Nephron progenitor cell (in vitro differentiated cells): ENCODE results near the gene DYNC1I2.

Experiments
- DNase-seq: peaks from one replicate; pipeline ENCODE4 v3.0.0; 2021
- H3K27ac Mint-ChIP-seq: 2 replicates; pipeline ENCODE4 v1.8.0; 2021; ENCODE audit warnings: mild to moderate bottlenecking, moderate library complexity, mixed read lengths
- H3K27me3 Mint-ChIP-seq: 2 replicates; pipeline ENCODE4 v1.8.0; 2021; ENCODE audit warnings: mild to moderate bottlenecking, low read depth, mixed read lengths; ENCODE audit not compliant: poor library complexity
- H3K36me3 Mint-ChIP-seq: 2 replicates; pipeline ENCODE4 v1.8.0; 2021; ENCODE audit warnings: low read depth, mixed read lengths
- H3K4me1 Mint-ChIP-seq: 2 replicates; pipeline ENCODE4 v1.8.0; 2021; ENCODE audit warnings: mixed read lengths
- H3K4me3 Mint-ChIP-seq: 2 replicates; pipeline ENCODE4 v1.8.0; 2021; ENCODE audit warnings: mild to moderate bottlenecking, moderate library complexity, mixed read lengths
- H3K9me3 Mint-ChIP-seq: 2 replicates; pipeline ENCODE4 v1.8.0; 2021; ENCODE audit warnings: mild to moderate bottlenecking, moderate library complexity, mixed read lengths
- TF ChIP-seq, protein P1 (sequence below): fragments of 200-600 bp; sonication (generic); IDR thresholded peaks from 2 replicates; pipeline ENCODE4 v1.5.0; 2021; ENCODE audit warnings: antibody characterized with exemption

DYNC1I2 gene

DNA sequence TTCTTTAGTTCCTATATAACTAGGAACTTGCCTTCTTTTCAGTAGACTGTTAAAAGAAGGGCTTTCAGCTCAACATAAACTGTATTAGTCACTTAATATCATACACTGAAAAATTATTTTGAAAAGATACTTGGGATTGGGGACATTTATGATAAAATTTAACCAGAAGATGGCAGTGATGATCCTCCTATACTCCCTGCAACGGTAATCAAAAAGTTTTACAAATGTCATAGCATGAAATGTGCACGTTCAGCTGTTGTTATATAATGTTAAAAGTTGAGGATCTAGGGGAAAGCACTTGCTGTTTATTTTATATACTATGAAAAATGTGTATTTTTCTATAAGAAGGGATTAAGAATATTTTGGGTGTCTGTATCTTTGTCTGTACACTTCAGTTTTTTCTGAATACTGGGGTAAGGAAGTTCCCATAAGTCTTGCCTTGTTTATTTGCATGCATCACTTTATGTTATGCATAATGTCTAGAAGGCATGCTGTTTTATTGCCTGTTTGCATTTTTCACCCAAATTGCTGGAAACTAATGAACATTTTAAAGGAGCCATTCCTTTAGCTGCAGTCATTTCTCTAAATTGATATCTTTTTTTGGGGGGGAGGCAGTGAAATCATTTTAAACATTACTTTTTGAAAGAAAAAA, 19.0 kb downstream of the DYNC1I2 start:
- Mint-ChIP-seq H3K9me3 (no peaks in the 10 kb centered on the region), H3K27me3 (peaks cover 4% of the 10 kb centered on the region), H3K36me3 (peaks cover 6% of the 10 kb centered on the region), H3K4me3 (no peak overlapping the region), H3K4me1 (no peaks in the 10 kb centered on the region), H3K27ac (no peak overlapping the region)
- no peak for DNase-seq
- TF ChIP-seq, protein P1, sequence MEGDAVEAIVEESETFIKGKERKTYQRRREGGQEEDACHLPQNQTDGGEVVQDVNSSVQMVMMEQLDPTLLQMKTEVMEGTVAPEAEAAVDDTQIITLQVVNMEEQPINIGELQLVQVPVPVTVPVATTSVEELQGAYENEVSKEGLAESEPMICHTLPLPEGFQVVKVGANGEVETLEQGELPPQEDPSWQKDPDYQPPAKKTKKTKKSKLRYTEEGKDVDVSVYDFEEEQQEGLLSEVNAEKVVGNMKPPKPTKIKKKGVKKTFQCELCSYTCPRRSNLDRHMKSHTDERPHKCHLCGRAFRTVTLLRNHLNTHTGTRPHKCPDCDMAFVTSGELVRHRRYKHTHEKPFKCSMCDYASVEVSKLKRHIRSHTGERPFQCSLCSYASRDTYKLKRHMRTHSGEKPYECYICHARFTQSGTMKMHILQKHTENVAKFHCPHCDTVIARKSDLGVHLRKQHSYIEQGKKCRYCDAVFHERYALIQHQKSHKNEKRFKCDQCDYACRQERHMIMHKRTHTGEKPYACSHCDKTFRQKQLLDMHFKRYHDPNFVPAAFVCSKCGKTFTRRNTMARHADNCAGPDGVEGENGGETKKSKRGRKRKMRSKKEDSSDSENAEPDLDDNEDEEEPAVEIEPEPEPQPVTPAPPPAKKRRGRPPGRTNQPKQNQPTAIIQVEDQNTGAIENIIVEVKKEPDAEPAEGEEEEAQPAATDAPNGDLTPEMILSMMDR: no peak

DNA sequence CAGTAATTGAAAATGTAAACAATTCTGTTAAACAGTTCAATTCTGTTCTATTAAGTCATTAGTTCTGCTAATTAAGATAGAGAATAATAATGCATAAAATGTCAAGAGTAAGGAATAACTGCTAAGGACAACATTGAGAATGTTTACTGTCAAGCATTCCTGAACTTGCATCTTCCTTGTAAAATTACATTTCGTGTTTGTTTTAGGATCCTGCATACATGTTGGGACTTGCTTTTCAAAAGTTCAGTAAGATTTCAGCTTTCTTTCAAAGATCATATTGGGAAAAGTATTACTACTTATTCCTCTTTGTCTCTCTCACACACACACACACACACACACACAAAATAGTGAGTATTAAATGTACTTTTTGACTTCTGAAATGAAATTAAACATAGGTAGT, 20.5 kb downstream of the DYNC1I2 start:
- Mint-ChIP-seq H3K27me3 (peaks cover 4% of the 10 kb centered on the region), H3K27ac (peak overlapping the region; percentile 57), H3K9me3 (no peaks in the 10 kb centered on the region), H3K36me3 (peaks cover 6% of the 10 kb centered on the region), H3K4me1 (peaks cover 8% of the 10 kb centered on the region), H3K4me3 (no peak overlapping the region)
- TF ChIP-seq, protein P1: no peak
- no peak for DNase-seq

DNA sequence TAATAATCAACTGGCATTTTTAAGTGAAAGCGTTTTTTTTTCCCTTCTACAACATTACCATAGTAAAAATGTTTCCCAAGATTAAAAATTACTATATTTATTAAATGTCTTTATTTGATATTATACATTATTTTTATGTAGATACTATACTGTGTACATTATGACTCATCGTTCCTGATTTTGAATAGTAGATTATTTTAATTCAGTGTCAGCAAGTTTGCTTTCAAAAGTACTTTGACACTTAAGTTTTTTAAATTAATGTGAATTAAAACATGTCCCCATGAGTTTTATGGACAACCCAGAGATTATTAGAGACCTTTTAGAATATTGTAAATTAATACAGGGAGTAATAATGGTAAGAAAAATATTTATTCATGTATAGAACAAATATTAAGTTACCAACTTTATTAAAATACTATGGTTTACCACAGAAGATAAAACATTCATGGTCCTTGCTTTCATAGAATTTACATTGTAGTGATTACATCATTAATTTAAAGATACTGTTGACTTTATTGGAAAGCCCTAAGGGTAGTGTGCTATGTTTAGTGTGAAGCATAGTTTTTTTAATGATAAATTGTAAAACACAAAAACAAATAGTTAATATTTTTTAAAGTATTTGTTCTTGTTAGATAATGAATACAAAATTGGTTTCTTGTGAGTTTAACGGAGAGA, 21.9 kb downstream of the DYNC1I2 start:
- no peaks in the 10 kb centered on the region for H3K9me3 Mint-ChIP-seq
- peaks cover 8% of the 10 kb centered on the region for H3K4me1 Mint-ChIP-seq
- TF ChIP-seq, protein P1: no peak
- H3K4me3 Mint-ChIP-seq: no peak overlapping the region
- H3K27me3 Mint-ChIP-seq: peaks cover 4% of the 10 kb centered on the region
- DNase-seq: no peak
- H3K36me3 Mint-ChIP-seq: peaks cover 6% of the 10 kb centered on the region
- H3K27ac Mint-ChIP-seq: no peak overlapping the region

DNA sequence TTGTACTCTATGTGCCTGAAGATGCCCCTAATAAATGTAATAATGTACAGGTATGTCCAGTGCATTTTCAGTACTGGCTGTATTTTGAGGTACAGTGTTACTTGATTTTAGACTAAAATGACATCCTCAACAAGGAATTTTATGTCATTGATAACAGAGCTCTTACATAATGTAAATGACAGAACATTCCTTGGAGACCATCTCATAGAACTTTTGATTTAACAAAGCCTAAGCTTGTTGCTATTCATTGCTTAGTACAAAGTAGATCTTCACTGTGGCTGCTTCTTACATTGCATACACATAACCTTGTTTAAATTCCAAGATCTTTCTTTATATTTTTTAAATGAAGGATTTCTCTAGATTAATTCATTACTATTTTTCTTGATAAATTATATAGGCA, 24.1 kb downstream of the DYNC1I2 start:
- H3K4me3 Mint-ChIP-seq: no peak overlapping the region
- peaks cover 14% of the 10 kb centered on the region for H3K36me3 Mint-ChIP-seq
- peak overlapping the region; percentile 64 for H3K27ac Mint-ChIP-seq

DNA sequence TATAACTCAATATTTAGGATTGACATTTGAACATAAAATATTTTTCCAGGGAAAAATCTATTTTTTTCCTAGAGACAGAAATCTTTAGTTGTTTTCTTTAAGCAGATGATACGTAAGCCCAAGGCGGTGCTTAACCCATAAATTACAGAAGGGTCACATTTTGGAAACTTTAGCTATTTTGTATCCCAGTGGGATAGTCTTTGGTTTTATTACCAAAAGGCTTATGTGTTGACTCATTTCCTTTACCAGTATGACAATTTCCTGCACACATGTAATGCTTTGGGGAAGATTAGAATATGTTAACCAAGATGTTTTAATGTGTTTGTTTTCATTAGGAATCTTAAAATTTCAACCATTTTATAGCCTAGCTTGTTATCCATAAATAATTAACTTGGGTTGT, 24.8 kb downstream of the DYNC1I2 start:
- Mint-ChIP-seq H3K27me3 (peaks cover 4% of the 10 kb centered on the region), H3K36me3 (peaks cover 14% of the 10 kb centered on the region), H3K4me3 (no peak overlapping the region), H3K9me3 (no peaks in the 10 kb centered on the region), H3K27ac (no peak overlapping the region), H3K4me1 (peaks cover 8% of the 10 kb centered on the region)
- DNase-seq: no peak
- TF ChIP-seq, protein P1: no peak

More for the DNA sequence above, 24.1 kb downstream of the DYNC1I2 start:
- Mint-ChIP-seq H3K27me3 (peaks cover 4% of the 10 kb centered on the region), H3K4me1 (peaks cover 8% of the 10 kb centered on the region), H3K9me3 (no peaks in the 10 kb centered on the region)
- no peak for DNase-seq
- TF ChIP-seq, protein P1: no peak

DNA sequence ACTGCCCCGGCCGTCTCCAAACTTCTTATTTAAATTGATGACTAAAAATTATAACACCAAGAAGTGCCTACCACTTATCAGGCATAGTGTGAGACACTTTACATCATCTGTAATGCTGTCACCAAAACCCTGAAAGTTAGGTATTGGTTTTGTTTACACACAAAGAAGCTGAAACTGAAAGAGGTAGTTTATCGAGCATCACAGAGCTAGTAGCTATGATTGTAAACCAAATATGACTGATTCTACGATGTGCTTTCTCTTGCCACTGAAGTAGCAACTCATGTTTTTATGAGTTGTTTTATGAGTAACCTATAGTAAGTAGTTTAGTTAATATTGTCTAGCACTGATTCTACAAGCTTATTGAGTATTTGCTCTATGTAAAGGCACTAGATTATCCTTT, 31.5 kb downstream of the DYNC1I2 start:
- Mint-ChIP-seq H3K27me3 (no peaks in the 10 kb centered on the region), H3K27ac (no peak overlapping the region), H3K9me3 (no peaks in the 10 kb centered on the region), H3K36me3 (peaks cover 28% of the 10 kb centered on the region), H3K4me3 (no peak overlapping the region), H3K4me1 (peaks cover 6% of the 10 kb centered on the region)
- DNase-seq: no peak
- TF ChIP-seq, protein P1: no peak
